H1 (cell line): ENCODE results near the gene GRK6. TPM values are rescaled to one million over a fixed set of nuclear protein-coding genes. Genes with fewer than 3 reads are reported as not detected.

Experiments used
- CTCF ChIA-PET: fragments of 300-600 bp; sonication (Branson Sonifier 250); formaldehyde crosslinking; loops from one replicate; lab custom pipeline; 2021; ENCODE audit not compliant: partially characterized antibody; lab: Charles Lee
- POLR2A ChIA-PET: fragments of 300-600 bp; sonication (Branson Sonifier 250); formaldehyde crosslinking; loops from one replicate; lab custom pipeline; 2021; ENCODE audit warnings: inconsistent platforms; ENCODE audit not compliant: partially characterized antibody; lab: Charles Lee
- DNase-seq, 2 experiments: peaks; one replicate each; pipeline versions ENCODE4 v3.0.0 to v3.0.0-alpha.2; 2010 to 2022; ENCODE audit warnings: low spot score in 2 of 2, low read depth in 1 of 2, mixed read lengths in 1 of 2
- FAIRE-seq: peaks from 2 replicates; lab custom pipeline; 2011; peaks lifted over from hg19 to GRCh38; lab: Jason Lieb, UNC
- H2AFZ ChIP-seq: 2 replicates; pipeline ENCODE4 v1.8.1; 2012; ENCODE audit warnings: low read length, inconsistent platforms
- H2AK5ac ChIP-seq: 2 replicates; pipeline ENCODE4 v1.6.1; 2013; ENCODE audit warnings: low read depth, low read length
- H2BK120ac ChIP-seq: replicated peaks from 2 replicates; pipeline ENCODE3; 2013; ENCODE audit warnings: low read depth, low read length, inconsistent platforms
- H2BK12ac ChIP-seq: 2 replicates; pipeline ENCODE4 v1.6.1; 2013; ENCODE audit warnings: low read depth, low read length
- H2BK15ac ChIP-seq: 2 replicates; pipeline ENCODE4 v1.6.1; 2013; ENCODE audit warnings: low read length
- H2BK20ac ChIP-seq: 2 replicates; pipeline ENCODE4 v1.6.1; 2013; ENCODE audit warnings: low read length
- H2BK5ac ChIP-seq: 2 replicates; pipeline ENCODE4 v1.6.1; 2013; ENCODE audit warnings: low read depth, low read length
- H3K14ac ChIP-seq: 2 replicates; pipeline ENCODE4 v1.6.1; 2013; ENCODE audit warnings: inconsistent platforms; ENCODE audit not compliant: insufficient read length
- H3K18ac ChIP-seq: 2 replicates; pipeline ENCODE4 v1.6.1; 2013; ENCODE audit warnings: low read length; ENCODE audit errors: extremely low read depth
- H3K23ac ChIP-seq: 2 replicates; pipeline ENCODE4 v1.6.1; 2013; ENCODE audit warnings: inconsistent platforms; ENCODE audit not compliant: insufficient read length
- H3K23me2 ChIP-seq: 2 replicates; pipeline ENCODE4 v1.6.1; 2013; ENCODE audit warnings: low read depth, low read length
- H3K27ac ChIP-seq: 2 replicates; pipeline ENCODE4 v1.6.1; 2011; ENCODE audit warnings: low read depth, low read length, inconsistent platforms
- H3K27me3 ChIP-seq, 4 experiments: replicated peaks in 1 of 4; 1 replicate in 1 of 4; 2 replicates in 3 of 4; pipeline versions ENCODE4 v1.6.1 to v1.8.1; 2011 to 2013; ENCODE audit warnings: low read length in 3 of 4, mild to moderate bottlenecking in 3 of 4, inconsistent platforms in 2 of 4, mixed read lengths in 2 of 4, moderate library complexity in 1 of 4; ENCODE audit not compliant: control insufficient read depth in 3 of 4, insufficient read depth in 3 of 4; ENCODE audit errors: extremely low read depth in 1 of 4
- H3K36me3 ChIP-seq, 4 experiments: 2 replicates each; pipeline versions ENCODE4 v1.6.1 to v1.8.1; 2011 to 2013; ENCODE audit warnings: mild to moderate bottlenecking in 4 of 4, low read length in 3 of 4, moderate library complexity in 2 of 4, control low read depth in 1 of 4, inconsistent platforms in 1 of 4; ENCODE audit not compliant: insufficient read depth in 4 of 4, control insufficient read depth in 2 of 4
- H3K4ac ChIP-seq: replicated peaks from 2 replicates; pipeline ENCODE3; 2013; ENCODE audit warnings: low read length, low read depth, mixed read lengths, inconsistent platforms; ENCODE audit not compliant: insufficient read length
- H3K4me1 ChIP-seq, 4 experiments: replicated peaks in 1 of 4; 1 replicate in 1 of 4; 2 replicates in 3 of 4; pipeline versions ENCODE4 v1.6.1 to v1.8.1; 2011 to 2013; ENCODE audit warnings: low read length in 3 of 4, inconsistent platforms in 2 of 4, mixed read lengths in 1 of 4; ENCODE audit not compliant: insufficient read depth in 4 of 4, control insufficient read depth in 3 of 4
- H3K4me2 ChIP-seq, 2 experiments: 2 replicates each; pipeline versions ENCODE4 v1.6.1 to v1.8.1; 2011 to 2013; ENCODE audit warnings: low read depth in 2 of 2, low read length in 2 of 2, control low read depth in 1 of 2, inconsistent platforms in 1 of 2, mild to moderate bottlenecking in 1 of 2; ENCODE audit not compliant: insufficient read depth in 1 of 2
- H3K4me3 ChIP-seq, 4 experiments: fragments of 200-600, 300-600 bp in 1 of 4; sonication (generic), shearing (Covaris generic), sonication (Bioruptor Twin) in 1 of 4; 2 replicates each; pipeline versions ENCODE4 v1.5.1 to v1.8.1; 2011 to 2016; ENCODE audit warnings: low read length in 4 of 4, low read depth in 3 of 4, control low read depth in 2 of 4, inconsistent platforms in 2 of 4, mild to moderate bottlenecking in 2 of 4, mixed read lengths in 1 of 4, moderate library complexity in 1 of 4; ENCODE audit not compliant: insufficient read depth in 2 of 4; ENCODE audit errors: extremely low read depth in 1 of 4
- H3K56ac ChIP-seq: replicated peaks from 2 replicates; pipeline ENCODE3; 2013; ENCODE audit warnings: low read depth, mild to moderate bottlenecking, mixed read lengths, low read length, inconsistent platforms; ENCODE audit not compliant: insufficient read length
- H3K79me1 ChIP-seq: 2 replicates; pipeline ENCODE4 v1.6.1; 2013; ENCODE audit warnings: low read depth, low read length, control low read depth
- H3K79me2 ChIP-seq, 2 experiments: 2 replicates each; pipeline versions ENCODE4 v1.6.1 to v1.8.1; 2012 to 2013; ENCODE audit warnings: low read length in 2 of 2, mild to moderate bottlenecking in 2 of 2, inconsistent platforms in 1 of 2; ENCODE audit not compliant: insufficient read depth in 2 of 2, control insufficient read depth in 1 of 2
- H3K9ac ChIP-seq, 4 experiments: replicated peaks in 1 of 4; 1 replicate in 1 of 4; 2 replicates in 3 of 4; pipeline versions ENCODE4 v1.6.1 to v1.8.1; 2011 to 2013; ENCODE audit warnings: low read depth in 3 of 4, low read length in 3 of 4, control low read depth in 2 of 4, mild to moderate bottlenecking in 2 of 4, moderate library complexity in 2 of 4, inconsistent platforms in 1 of 4; ENCODE audit errors: extremely low read depth in 1 of 4
- H3K9me3 ChIP-seq, 2 experiments: 2 replicates each; pipeline versions ENCODE4 v1.6.1 to v1.8.1; 2012 to 2013; ENCODE audit warnings: mild to moderate bottlenecking in 2 of 2, moderate library complexity in 2 of 2, control low read depth in 1 of 2, inconsistent platforms in 1 of 2, low read depth in 1 of 2, low read length in 1 of 2, mixed read lengths in 1 of 2; ENCODE audit not compliant: insufficient read depth in 2 of 2
- H4K20me1 ChIP-seq, 2 experiments: replicated peaks in 1 of 2; 2 replicates each; pipeline versions ENCODE3 to v1.8.1; 2011 to 2013; ENCODE audit warnings: inconsistent platforms in 2 of 2, low read length in 2 of 2, mild to moderate bottlenecking in 1 of 2; ENCODE audit not compliant: insufficient read depth in 2 of 2, control insufficient read depth in 1 of 2
- H4K5ac ChIP-seq: 2 replicates; pipeline ENCODE4 v1.6.1; 2013; ENCODE audit warnings: low read length, low read depth, mixed read lengths, inconsistent platforms; ENCODE audit not compliant: insufficient read length
- H4K8ac ChIP-seq: 2 replicates; pipeline ENCODE4 v1.8.0; 2013; ENCODE audit warnings: mild to moderate bottlenecking, moderate library complexity, low read length, inconsistent platforms; ENCODE audit not compliant: insufficient read depth; ENCODE audit errors: extremely low read depth
- H4K91ac ChIP-seq: replicated peaks from 2 replicates; pipeline ENCODE3; 2013; ENCODE audit warnings: low read length, mixed read lengths, inconsistent platforms; ENCODE audit not compliant: insufficient read length
- HDAC6 ChIP-seq: IDR thresholded peaks from one replicate; pipeline ENCODE4 v1.7.1; 2012; ENCODE audit warnings: low read depth, mild to moderate bottlenecking, inconsistent platforms, low read length, moderate library complexity
- KDM4A ChIP-seq: IDR thresholded peaks from one replicate; pipeline ENCODE4 v1.7.1; 2012; ENCODE audit warnings: low read depth, mild to moderate bottlenecking, moderate library complexity, low read length, inconsistent platforms; ENCODE audit not compliant: severe bottlenecking
- SP4 ChIP-seq: IDR thresholded peaks from 2 replicates; pipeline ENCODE4 v1.6.1; 2012; ENCODE audit warnings: low read length, inconsistent platforms
- SUZ12 ChIP-seq: fragments of 200-600 bp; sonication (generic); IDR thresholded peaks from 2 replicates; pipeline ENCODE4 v1.6.1; 2012; ENCODE audit warnings: mild to moderate bottlenecking, inconsistent platforms, low read length, moderate library complexity, mixed read lengths
- WGBS, 2 experiments: shearing (Covaris generic) in 1 of 2; methylation state at CpG; one replicate each; pipeline versions ENCODE4 v1.1.6 to v1.1.7; 2013 to 2015; ENCODE audit warnings: low lambda C conversion rate in 2 of 2, mixed read lengths in 2 of 2, inconsistent platforms in 1 of 2, low coverage in 1 of 2, missing lambda C conversion rate in 1 of 2; ENCODE audit not compliant: insufficient replicate concordance in 2 of 2, insufficient coverage in 1 of 2, insufficient read length in 1 of 2; ENCODE audit errors: extremely low coverage in 1 of 2, missing lambda C conversion rate in 1 of 2; 5-methylcytosine and 5-hydroxymethylcytosine counted together
- polyA plus RNA-seq, 7 experiments: library from polyadenylated mRNA; depleted of rRNA in 3 of 7; stranded (reverse) in 5 of 7; unstranded in 2 of 7; fragments of >200 nt in 5 of 7; fragments of 200-250 nt in 2 of 7; gene quantifications; 1 replicate in 5 of 7; 2 replicates in 1 of 7; 4 replicates in 1 of 7; pipeline versions ENCODE4 v1.2.1 to v1.2.3, GENCODE V29; 2011 to 2013; ENCODE audit warnings: missing spikeins in 2 of 7, mixed read lengths in 2 of 7
- total RNA-seq: library from RNA; stranded (reverse); fragmentation: NEBNext Ultra II Directional; extraction: Animal tissue kit (Norgen Biotek cat#: 25700); gene quantifications from 2 replicates; pipeline ENCODE4 v1.2.1, GENCODE V29; 2021

The GRK6 gene
- total and polyA plus RNA-seq, 2 of the 8 experiments (the other 6 are each of a cell fraction or from before 2014, with no cell fraction given): 31.8 to 57.8 TPM

DNA sequence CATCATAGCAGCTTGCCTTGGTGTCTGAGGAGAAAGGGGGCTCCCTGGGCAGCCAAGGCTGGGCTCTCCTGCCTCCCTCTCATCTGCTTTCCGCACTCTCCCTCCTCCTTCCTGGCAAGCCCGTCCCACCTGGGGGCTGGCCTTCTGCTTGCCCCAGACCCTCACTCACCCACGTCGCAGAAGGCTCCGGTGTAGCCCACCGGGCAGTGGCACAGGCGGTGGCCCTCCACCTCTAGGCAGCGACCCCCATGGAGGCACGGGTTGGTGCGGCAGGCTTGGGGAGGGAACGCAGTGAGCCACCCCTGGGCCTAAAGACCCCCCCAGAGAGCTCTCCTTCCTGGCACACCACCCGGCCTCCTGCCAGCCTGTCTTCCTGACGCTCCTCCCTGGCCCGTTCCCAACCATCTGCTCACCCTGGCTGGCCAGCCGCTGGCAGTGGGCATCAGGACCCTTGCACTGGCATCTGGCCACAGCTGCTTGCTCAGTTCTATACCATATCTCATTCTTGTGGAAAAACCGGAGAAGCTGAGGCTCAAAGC is 21.8 kb upstream of the GRK6 start:
- Histone ChIP-seq H3K23ac (no peak overlapping the region), H4K5ac (no peak overlapping the region), H2AFZ (peak overlapping the region; percentile 28; the same call in 1 of the 2 replicates), H3K4me1 (peaks cover 0 to 22% (median 14%) of the 10 kb centered on the region in 4 experiments; a peak in 5 of 7 replicates), H3K36me3 (no peaks in the 10 kb centered on the region), H3K9ac (no peak overlapping the region), H3K14ac (no peak overlapping the region), H3K23me2 (peaks cover 13% of the 10 kb centered on the region; the same call in 1 of the 2 replicates), H3K4me2 (peak overlapping the region; percentile 82 to 93), H3K27ac (no peak overlapping the region), H3K18ac (peak overlapping the region; percentile 51; the same call in 1 of the 2 replicates), H3K56ac (no peak overlapping the region), H4K8ac (peak overlapping the region; percentile 19; the same call in 1 of the 2 replicates), H3K9me3 (no peaks in the 10 kb centered on the region), H3K27me3 (peaks cover 22 to 68% (median 43%) of the 10 kb centered on the region in 4 experiments), H2BK12ac (peak overlapping the region; percentile 85; the same call in 1 of the 2 replicates), H2BK120ac (no peak overlapping the region), H3K79me1 (no peaks in the 10 kb centered on the region), H4K20me1 (no peaks in the 10 kb centered on the region), H2BK5ac (peak overlapping the region; percentile 26; the same call in 1 of the 2 replicates), H4K91ac (peak overlapping the region; percentile 1), H2AK5ac (no peak overlapping the region), H2BK20ac (0 out of 2 replicates have a peak overlapping the region, but pooled peaks have one; percentile 32), H3K79me2 (no peaks in the 10 kb centered on the region), H3K4me3 (peak overlapping the region in 3 of 4 experiments; percentile 40 to 65 (median 55); a peak in 7 of 8 replicates), H2BK15ac (peak overlapping the region; percentile 36; the same call in 1 of the 2 replicates), H3K4ac (no peak overlapping the region)
- DNase-seq (no peak), FAIRE-seq (no peak)
- ChIA-PET CTCF (interaction anchor here (0.6 to 10.5 kb wide), 19 partner anchors 11 to 118 kb away, joined by 3 to 343 read pairs (median 14); partner anchors contain the start of genes GRK6, PRR7, RGS14 and SLC34A1), POLR2A (interaction anchor here (0.9 to 10.8 kb wide), 14 partner anchors 9 to 102 kb away, joined by 3 to 143 read pairs (median 4); partner anchors contain the start of genes GRK6, PRELID1, PRR7 and RAB24)
- TF ChIP-seq SP4: no peak
- peak; percentile 11 for TF ChIP-seq KDM4A
- no peak for TF ChIP-seq HDAC6
- 0 out of 2 replicates have a peak, but pooled peaks have one; percentile 10 for TF ChIP-seq SUZ12
- WGBS, 2 experiments: 63% methylated on average over 14 of the region's 16 CpGs; no CpG with 5 or more reads in 1 of the 2 experiments
